Activated T-cell treated with anti-CD3 and anti-CD28 coated beads for 4 hours (primary cell): ENCODE data around the gene ETS1.

Experiments used
- DNase-seq: peaks from one replicate; pipeline ENCODE4 v3.0.0-alpha.2; 2020

ETS1 gene

GRCh38 chr11:128564642-128565245 lies 22.6 kb downstream of the ETS1 start:
- no peak for DNase-seq

GRCh38 chr11:128563942-128564641 lies 23.3 kb downstream of the ETS1 start:
- no peak for DNase-seq

- no peak for DNase-seq
These were observed 24.1 kb downstream of the ETS1 start for GRCh38 chr11:128563308-128563707.

GRCh38 chr11:128559496-128560103 lies 27.8 kb downstream of the ETS1 start:
- no peak for DNase-seq

- DNase-seq, result no peak
These were observed 31.8 kb downstream of the ETS1 start for GRCh38 chr11:128555606-128556005.

- no peak for DNase-seq
These were observed 33.5 kb downstream of the ETS1 start for GRCh38 chr11:128553662-128554362.

GRCh38 chr11:128552783-128553661 lies 34.3 kb downstream of the ETS1 start:
- DNase-seq, result no peak

GRCh38 chr11:128551611-128552335 lies 35.6 kb downstream of the ETS1 start:
- no peak for DNase-seq

GRCh38 chr11:128551058-128551457 lies 36.3 kb downstream of the ETS1 start:
- DNase-seq, result no peak

GRCh38 chr11:128550261-128550821 lies 37.0 kb downstream of the ETS1 start:
- DNase-seq, result no peak

- no peak for DNase-seq
These were observed 38.0 kb downstream of the ETS1 start for GRCh38 chr11:128549256-128549944.

- DNase-seq, result no peak
These were observed 38.6 kb downstream of the ETS1 start for GRCh38 chr11:128548649-128549255.

- no peak for DNase-seq
These were observed 39.3 kb downstream of the ETS1 start for GRCh38 chr11:128547946-128548648.

GRCh38 chr11:128546916-128547315 lies 40.4 kb downstream of the ETS1 start:
- no peak for DNase-seq

- no peak for DNase-seq
These were observed 42.8 kb downstream of the ETS1 start for GRCh38 chr11:128544471-128545051.

- DNase-seq, result no peak
These were observed 46.9 kb downstream of the ETS1 start for GRCh38 chr11:128540469-128540868.

- no peak for DNase-seq
These were observed 50.9 kb downstream of the ETS1 start for GRCh38 chr11:128536506-128536905.

- DNase-seq, result no peak
These were observed 51.6 kb downstream of the ETS1 start for GRCh38 chr11:128535468-128536457.
